Measurements from ENCODE around the gene IQCB1. TPM values are rescaled to one million over a fixed set of nuclear protein-coding genes. Genes with fewer than 3 reads are reported as not detected.

The IQCB1 gene
- total and polyA plus RNA-seq, 10 of the 15 experiments (the other 5 are each of a cell fraction or from before 2014, with no cell fraction given) = 36.0 to 69.4 (median 48.9) TPM

- SMC1A ChIA-PET (ENCODE audit: uncharacterized antibody, unreplicated experiment) = interaction anchor here (0.9 to 2.2 kb wide), 5 partner anchors 9 to 65 kb away, joined by 3 to 7 read pairs (median 4); no protein-coding TSS in a partner anchor
- CTCF ChIA-PET = interaction anchor here (0.5 to 1.1 kb wide), 2 partner anchors 12 to 757 kb away, joined by 3 read pairs; no protein-coding TSS in a partner anchor
Observed at GRCh38 chr3:121736112-121736511, 98.7 kb downstream of the IQCB1 start.

More at GRCh38 chr3:121736112-121736511, 98.7 kb downstream of the IQCB1 start:
- RAD21 ChIA-PET (ENCODE audit: unreplicated experiment) = interaction anchor here (0.6 to 1.1 kb wide), 2 partner anchors 95 to 364 kb away, joined by 3 to 4 read pairs; no protein-coding TSS in a partner anchor
- Histone ChIP-seq H3K79me2 (ENCODE audit: control insufficient read depth, insufficient read depth, low read length) (peaks cover 47% of the 10 kb centered on the region), H3K9ac (ENCODE audit: control insufficient read depth, insufficient read depth, low read length) (no peak overlapping the region), H3K9me3 (replicated peaks; ENCODE audit: control insufficient read depth, insufficient read depth, low read length) (peaks cover 1% of the 10 kb centered on the region; the same call in 2 of the 3 replicates), H3K27me3 (replicated peaks in 1 of 2; ENCODE audit: control insufficient read depth in 2 of 2, insufficient read depth in 2 of 2, low read length in 1 of 2) (no peaks in the 10 kb centered on the region), H4K20me1 (ENCODE audit: control insufficient read depth, insufficient read depth) (no peaks in the 10 kb centered on the region; the same call in 1 of the 2 replicates), H3K4me1 (ENCODE audit: control insufficient read depth, insufficient read depth, low read length) (peaks cover 30% of the 10 kb centered on the region), H3K4me2 (ENCODE audit: control insufficient read depth, insufficient read depth) (no peak overlapping the region), H2AFZ (ENCODE audit: control insufficient read depth, low read depth, low read length) (no peak overlapping the region), H3K27ac (ENCODE audit: control insufficient read depth, insufficient read depth) (no peak overlapping the region), H3K36me3 (ENCODE audit: control insufficient read depth in 2 of 2, insufficient read depth in 2 of 2, low read length in 1 of 2) (no peaks in the 10 kb centered on the region; a peak in 1 of 4 replicates), H3K4me3 (no peak overlapping the region)
- no peak for DNase-seq (ENCODE audit: low read depth, low spot score)
- BruUV-seq (replicated peaks) = no TSS peak
- WGBS (ENCODE audit: insufficient coverage, insufficient replicate concordance, low lambda C conversion rate, missing lambda C conversion rate) = 97% methylated on average over 3 of the region's 3 CpGs
- POLR2A ChIA-PET = interaction anchor here (0.7 to 2.0 kb wide), 4 partner anchors 13 to 100 kb away, joined by 3 to 6 read pairs (median 4); partner anchors contain the start of gene GOLGB1
- TF ChIP-seq BACH1 (IDR thresholded peaks at IDR 0.05; ENCODE audit: borderline replicate concordance) (no peak), IKZF2 (IDR thresholded peaks at IDR 0.05) (no peak), NFXL1 (IDR thresholded peaks at IDR 0.05; ENCODE audit: borderline replicate concordance) (no peak), TAF1 (IDR thresholded peaks at IDR 0.05; ENCODE audit: borderline replicate concordance, low read depth, low read length) (no peak), SRF (IDR thresholded peaks at IDR 0.05; ENCODE audit: low read depth in 2 of 2, low read length in 2 of 2) (no peak), NR2C1 (IDR thresholded peaks at IDR 0.05) (no peak), NFIC (IDR thresholded peaks at IDR 0.05; ENCODE audit: low read depth, low read length) (no peak), NFYA (IDR thresholded peaks at IDR 0.05; ENCODE audit: borderline replicate concordance, low read depth, low read length) (no peak), CHD2 (IDR thresholded peaks at IDR 0.05; ENCODE audit: borderline replicate concordance, low read depth, low read length) (no peak), DPF2 (IDR thresholded peaks at IDR 0.05) (no peak), SREBF1 (IDR thresholded peaks at IDR 0.05; ENCODE audit: low read length) (no peak), MTA3 (IDR thresholded peaks at IDR 0.05; ENCODE audit: borderline replicate concordance, low read length) (no peak), ZBED1 (IDR thresholded peaks at IDR 0.05; ENCODE audit: borderline replicate concordance) (no peak), TCF7 (IDR thresholded peaks at IDR 0.05; ENCODE audit: borderline replicate concordance) (no peak), ZNF622 (IDR thresholded peaks at IDR 0.05) (no peak)
- TF ChIP-seq, protein P1, sequence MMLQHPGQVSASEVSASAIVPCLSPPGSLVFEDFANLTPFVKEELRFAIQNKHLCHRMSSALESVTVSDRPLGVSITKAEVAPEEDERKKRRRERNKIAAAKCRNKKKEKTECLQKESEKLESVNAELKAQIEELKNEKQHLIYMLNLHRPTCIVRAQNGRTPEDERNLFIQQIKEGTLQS (IDR thresholded peaks at IDR 0.05; ENCODE audit: borderline replicate concordance, extremely low read depth, low read depth, low read length) = no peak
- in situ Hi-C loops (cut with MboI) = no loop called here
- no peak for ATAC-seq
- peak; percentile 76 for FAIRE-seq
- intact Hi-C loops (cut with micrococcal nuclease; ENCODE audit: unreplicated experiment) = no loop called here

Data from GM12878 (cell line).